Activated T-cell treated with anti-CD3 and anti-CD28 coated beads for 1 hour (primary cell): ENCODE data around the gene FCHO2.

Experiments used
- DNase-seq: peaks from one replicate; pipeline ENCODE4 v3.0.0-alpha.2; 2020; ENCODE audit warnings: low read depth

FCHO2 gene

DNA sequence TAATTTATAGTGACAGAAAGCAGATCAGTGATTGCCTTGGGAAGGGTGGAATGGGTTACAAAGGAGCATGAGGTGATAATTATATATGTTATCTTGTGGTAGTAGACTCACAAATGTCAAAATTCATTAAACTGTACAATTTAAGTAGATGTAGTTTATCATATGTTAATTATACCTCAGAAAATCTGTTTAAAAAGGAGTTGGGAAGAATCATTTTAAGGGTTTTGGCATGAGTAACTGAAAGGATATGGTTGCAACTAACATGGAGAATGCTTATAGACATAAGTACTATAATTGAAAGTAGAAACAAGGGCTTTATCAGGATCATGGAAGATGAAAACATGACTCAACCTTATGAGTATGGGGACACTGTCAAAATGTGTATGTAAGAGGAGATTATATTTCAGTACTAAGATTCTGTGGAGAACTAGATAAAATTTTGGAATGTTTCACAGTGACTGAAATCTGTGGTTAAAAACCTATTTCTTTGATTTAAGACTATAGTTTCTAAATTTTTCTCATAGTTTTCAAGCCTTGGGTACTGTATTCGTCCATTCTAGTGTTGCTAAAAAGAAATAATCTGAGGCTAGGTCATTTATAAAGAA, 73.3 kb downstream of the FCHO2 start:
- DNase-seq, result no peak

- no peak for DNase-seq
Observed at GRCh38 chr5:73030531-73030930, 74.7 kb downstream of the FCHO2 start.

DNA sequence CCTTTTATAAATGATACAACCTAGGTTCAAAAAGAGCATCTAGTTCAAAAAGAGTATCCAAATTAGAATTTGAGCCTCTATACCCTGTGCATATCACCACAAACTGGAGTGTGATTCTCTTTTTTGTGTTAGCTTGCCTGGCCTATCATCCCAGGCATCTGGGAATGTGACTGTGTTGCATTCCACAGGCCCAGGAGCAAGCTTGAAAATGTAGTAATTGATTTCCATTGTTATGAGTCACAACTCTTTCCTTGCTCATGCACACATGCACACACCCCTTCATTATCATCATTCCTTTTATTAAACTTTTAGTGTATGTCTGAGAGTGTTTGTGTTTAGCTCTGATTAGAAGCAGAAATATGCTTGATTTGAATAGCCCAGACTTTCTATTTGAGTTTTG, 75.2 kb downstream of the FCHO2 start:
- DNase-seq, result no peak

DNA sequence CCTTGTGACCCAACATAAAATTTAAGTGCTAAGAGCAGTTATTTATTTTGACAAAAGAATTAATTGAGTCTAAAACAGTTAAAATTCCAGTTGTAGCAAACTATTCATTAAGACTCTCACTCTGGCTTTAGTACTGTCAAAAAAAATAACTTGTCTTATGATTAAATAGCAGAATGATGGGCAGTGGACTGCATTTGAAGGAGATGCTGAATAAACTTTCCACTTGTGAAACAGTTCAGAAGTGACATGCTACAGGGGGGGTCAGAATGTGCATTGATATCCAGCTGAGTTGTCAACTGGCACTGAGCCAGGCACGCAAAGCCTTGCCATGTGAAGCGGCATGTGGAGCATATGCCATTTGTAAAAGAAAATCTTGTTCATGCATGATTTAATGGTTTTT, 76.0 kb downstream of the FCHO2 start:
- no peak for DNase-seq

GRCh38 chr5:73032635-73033034, 76.8 kb downstream of the FCHO2 start:
- DNase-seq, result no peak

- DNase-seq, result no peak
Observed at GRCh38 chr5:73037545-73037944, 81.7 kb downstream of the FCHO2 start.

- no peak for DNase-seq
Observed at GRCh38 chr5:73039082-73039481, 83.2 kb downstream of the FCHO2 start.

DNA sequence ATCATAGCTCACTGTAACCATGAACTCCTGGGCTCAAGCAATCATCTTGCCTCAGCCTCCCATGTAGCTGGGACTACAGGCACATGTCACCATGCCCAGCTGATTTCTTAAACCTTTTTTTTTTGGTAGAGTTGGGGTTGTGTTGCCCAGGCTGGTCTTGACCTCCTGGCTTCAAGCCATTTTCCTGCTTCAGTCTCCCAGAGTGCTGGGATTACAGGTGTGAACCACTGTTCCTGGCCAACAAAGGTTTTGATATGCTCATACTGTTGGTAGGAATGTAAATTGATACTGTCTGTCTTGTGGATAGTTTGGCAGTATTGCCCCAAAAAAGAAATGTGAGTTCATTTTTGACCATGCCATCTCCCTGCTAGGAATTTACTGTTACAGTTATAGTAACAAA, 87.2 kb downstream of the FCHO2 start:
- DNase-seq, result no peak

GRCh38 chr5:73044546-73044945, 88.7 kb downstream of the FCHO2 start:
- no peak for DNase-seq

DNA sequence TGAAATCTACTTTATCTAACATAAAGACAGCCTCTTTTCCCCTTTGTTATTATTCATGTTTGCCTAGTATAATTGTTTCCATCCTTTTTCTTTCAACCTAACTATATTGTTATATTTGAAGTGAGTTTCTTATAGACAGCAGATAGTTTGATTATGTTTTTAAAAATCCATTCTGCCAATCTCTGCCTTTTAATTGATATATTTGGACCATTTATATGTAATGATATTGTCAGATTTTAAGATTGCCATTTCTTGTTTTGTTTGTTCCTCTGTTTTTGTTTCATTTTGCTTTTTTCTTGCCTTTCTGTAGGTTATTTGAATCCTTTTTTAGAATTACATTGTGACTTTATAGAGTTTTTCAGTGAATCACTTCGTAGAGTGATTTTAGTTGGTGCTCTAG, 89.8 kb downstream of the FCHO2 start:
- no peak for DNase-seq

DNA sequence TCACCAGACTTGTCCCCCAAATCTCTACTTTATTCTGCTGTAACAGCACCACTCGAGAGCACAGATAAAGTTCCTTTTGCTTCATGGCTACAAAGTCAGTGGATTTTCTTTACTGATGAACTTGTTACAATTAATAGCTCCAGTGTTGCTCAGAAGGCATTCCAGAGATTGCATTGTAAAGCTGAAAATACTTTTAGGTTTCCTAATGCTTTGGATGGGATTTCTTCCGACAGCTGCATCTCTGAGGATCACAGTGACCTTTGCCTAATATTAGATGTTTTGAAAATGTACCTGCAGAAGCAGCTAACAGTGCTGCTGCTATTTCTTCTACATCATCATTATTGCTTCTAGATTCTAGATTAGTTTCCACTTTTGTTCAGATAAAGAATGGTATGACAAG, 105.8 kb downstream of the FCHO2 start:
- DNase-seq, result no peak

GRCh38 chr5:73066466-73066865, 110.6 kb downstream of the FCHO2 start:
- DNase-seq, result no peak

DNA sequence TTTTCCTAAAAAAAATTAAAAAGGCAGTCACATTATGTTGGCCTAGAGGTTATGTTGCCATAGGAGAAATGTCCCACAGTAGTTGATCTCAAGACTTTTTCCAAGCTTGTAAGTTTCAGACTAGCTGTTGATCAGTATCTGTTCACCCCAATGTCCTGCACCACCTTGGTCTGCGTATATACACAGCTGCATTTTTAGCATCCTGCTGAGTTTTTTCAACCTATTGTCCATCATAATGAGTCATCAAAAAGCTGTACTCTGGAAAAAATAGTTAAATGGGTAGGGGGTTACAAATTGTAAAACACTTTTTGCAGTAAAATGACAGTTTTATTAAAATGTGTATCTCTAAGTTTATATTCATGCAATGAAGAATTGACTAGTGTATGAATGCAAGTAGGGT, 111.4 kb downstream of the FCHO2 start:
- DNase-seq, result no peak

GRCh38 chr5:73081093-73081492, 125.3 kb downstream of the FCHO2 start:
- no peak for DNase-seq

- no peak for DNase-seq
Observed at GRCh38 chr5:73088026-73088425, 132.2 kb downstream of the FCHO2 start.

DNA sequence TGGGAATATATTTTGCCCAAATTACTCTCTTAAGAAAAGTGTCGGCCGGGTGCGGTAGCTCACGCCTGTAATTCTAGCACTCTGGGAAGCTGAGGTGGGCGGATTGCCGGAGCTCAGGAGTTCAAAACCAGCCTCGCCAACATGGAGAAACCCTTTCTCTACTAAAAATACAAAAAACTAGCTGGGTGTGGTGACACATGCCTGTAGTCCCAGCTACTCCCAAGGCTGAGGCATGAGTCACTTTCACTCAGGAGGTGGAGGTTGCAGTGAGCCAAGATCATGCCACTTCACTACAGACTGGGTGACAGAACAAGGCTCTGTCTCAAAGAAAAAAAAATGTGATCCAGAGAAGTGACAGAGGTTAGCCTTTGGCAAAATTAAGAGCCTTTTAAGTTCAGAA, 138.1 kb downstream of the FCHO2 start:
- DNase-seq, result no peak

DNA sequence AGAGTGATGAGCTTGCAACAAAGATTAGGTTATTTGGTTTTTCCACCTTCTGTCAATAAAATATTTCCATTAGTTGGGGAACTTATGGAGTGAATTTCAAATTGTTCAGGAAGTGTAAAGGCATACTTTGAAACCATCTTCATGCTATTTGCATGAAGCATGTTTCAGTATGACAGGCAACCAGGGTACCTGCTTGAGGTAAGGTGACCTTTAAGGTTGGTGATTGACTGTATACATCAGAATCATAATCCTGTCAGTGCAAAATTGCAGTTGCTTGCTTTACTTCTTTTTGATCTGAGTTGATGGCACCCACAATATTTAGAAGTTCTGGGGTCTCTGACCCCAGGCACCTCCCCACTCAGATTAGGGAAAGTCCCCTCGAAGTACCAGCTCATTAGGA, 138.6 kb downstream of the FCHO2 start:
- no peak for DNase-seq

GRCh38 chr5:73095564-73096238, 139.9 kb downstream of the FCHO2 start:
- DNase-seq, result no peak

GRCh38 chr5:73096239-73096575, 140.4 kb downstream of the FCHO2 start:
- no peak for DNase-seq

- DNase-seq, result no peak
Observed at GRCh38 chr5:73097740-73098139, 141.9 kb downstream of the FCHO2 start.

GRCh38 chr5:73100109-73100508, 144.3 kb downstream of the FCHO2 start:
- no peak for DNase-seq

- DNase-seq, result no peak
Observed at GRCh38 chr5:73103870-73104299, 148.0 kb downstream of the FCHO2 start.

- DNase-seq, result no peak
Observed at GRCh38 chr5:73104326-73104725, 148.5 kb downstream of the FCHO2 start.

GRCh38 chr5:73106335-73106734, 150.5 kb downstream of the FCHO2 start:
- no peak for DNase-seq
